ENCODE data around the gene FANCE.

DNA sequence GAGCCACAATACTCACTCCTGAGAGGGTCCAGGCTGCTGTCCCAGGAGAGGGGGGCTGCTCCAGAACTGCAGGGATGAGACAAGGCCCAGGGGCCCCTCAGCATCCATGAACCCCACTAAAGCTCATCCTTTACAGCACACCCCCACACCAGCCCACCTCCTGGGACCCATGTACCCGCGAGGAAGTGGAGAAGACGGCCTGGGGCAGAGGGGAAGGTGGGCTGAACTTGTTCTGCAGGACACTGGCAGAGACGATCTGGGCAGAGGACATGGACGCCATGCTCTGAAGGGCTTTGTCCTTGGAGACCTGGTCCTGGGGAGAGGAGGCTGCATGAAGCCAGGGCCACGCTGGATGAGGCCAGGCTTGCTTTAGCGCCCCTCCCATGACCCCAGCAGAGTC lies 26.1 kb downstream of the FANCE start:
- TF ChIP-seq EZH2 (IDR thresholded peaks at IDR 0.05; ENCODE audit: low read length), result no peak
- TF ChIP-seq, protein P1, sequence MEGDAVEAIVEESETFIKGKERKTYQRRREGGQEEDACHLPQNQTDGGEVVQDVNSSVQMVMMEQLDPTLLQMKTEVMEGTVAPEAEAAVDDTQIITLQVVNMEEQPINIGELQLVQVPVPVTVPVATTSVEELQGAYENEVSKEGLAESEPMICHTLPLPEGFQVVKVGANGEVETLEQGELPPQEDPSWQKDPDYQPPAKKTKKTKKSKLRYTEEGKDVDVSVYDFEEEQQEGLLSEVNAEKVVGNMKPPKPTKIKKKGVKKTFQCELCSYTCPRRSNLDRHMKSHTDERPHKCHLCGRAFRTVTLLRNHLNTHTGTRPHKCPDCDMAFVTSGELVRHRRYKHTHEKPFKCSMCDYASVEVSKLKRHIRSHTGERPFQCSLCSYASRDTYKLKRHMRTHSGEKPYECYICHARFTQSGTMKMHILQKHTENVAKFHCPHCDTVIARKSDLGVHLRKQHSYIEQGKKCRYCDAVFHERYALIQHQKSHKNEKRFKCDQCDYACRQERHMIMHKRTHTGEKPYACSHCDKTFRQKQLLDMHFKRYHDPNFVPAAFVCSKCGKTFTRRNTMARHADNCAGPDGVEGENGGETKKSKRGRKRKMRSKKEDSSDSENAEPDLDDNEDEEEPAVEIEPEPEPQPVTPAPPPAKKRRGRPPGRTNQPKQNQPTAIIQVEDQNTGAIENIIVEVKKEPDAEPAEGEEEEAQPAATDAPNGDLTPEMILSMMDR (optimal IDR thresholded peaks at IDR 0.05 in 1 of 3, IDR thresholded peaks at IDR 0.05 in 1 of 3, conservative IDR thresholded peaks at IDR 0.05 in 1 of 3; ENCODE audit: extremely low read depth in 1 of 3, insufficient read depth in 2 of 3, low read length in 3 of 3), result no peak
